Measurements from ENCODE around the gene RHOBTB1. TPM values are rescaled to one million over a fixed set of nuclear protein-coding genes. Genes with fewer than 3 reads are reported as not detected.

RHOBTB1 gene
- total RNA-seq, 1 donor from 2014 or later, result 23.2 TPM

- DNase-seq (ENCODE audit: low read depth), result no peak
These were observed 21.7 kb upstream of the RHOBTB1 start for GRCh38 chr10:60965696-60966095.

- DNase-seq (ENCODE audit: low read depth), result peak; percentile 96
These were observed 20.6 kb upstream of the RHOBTB1 start for GRCh38 chr10:60964257-60965235.

GRCh38 chr10:60963441-60964256 lies 19.7 kb upstream of the RHOBTB1 start:
- DNase-seq (ENCODE audit: low read depth), result peak; percentile 71

- DNase-seq (ENCODE audit: low read depth), result peak; percentile 41
These were observed 19.0 kb upstream of the RHOBTB1 start for GRCh38 chr10:60962946-60963345.

- DNase-seq (ENCODE audit: low read depth), result no peak
These were observed 16.9 kb upstream of the RHOBTB1 start for GRCh38 chr10:60960913-60961312.

GRCh38 chr10:60960031-60960430 lies 16.0 kb upstream of the RHOBTB1 start:
- no peak for DNase-seq (ENCODE audit: low read depth)

GRCh38 chr10:60958892-60959601 lies 15.1 kb upstream of the RHOBTB1 start:
- no peak for DNase-seq (ENCODE audit: low read depth)

GRCh38 chr10:60957667-60958221 lies 13.8 kb upstream of the RHOBTB1 start:
- DNase-seq (ENCODE audit: low read depth), result no peak

GRCh38 chr10:60955957-60956425 lies 12.0 kb upstream of the RHOBTB1 start:
- DNase-seq (ENCODE audit: low read depth), result peak; percentile 81

GRCh38 chr10:60955316-60955715 lies 11.3 kb upstream of the RHOBTB1 start:
- peak; percentile 72 for DNase-seq (ENCODE audit: low read depth)

- DNase-seq (ENCODE audit: low read depth), result no peak
These were observed 10.1 kb upstream of the RHOBTB1 start for GRCh38 chr10:60954035-60954434.

- no peak for DNase-seq (ENCODE audit: low read depth)
These were observed 9.4 kb upstream of the RHOBTB1 start for GRCh38 chr10:60953420-60953819.

GRCh38 chr10:60952846-60953220 lies 8.8 kb upstream of the RHOBTB1 start:
- DNase-seq (ENCODE audit: low read depth), result no peak

GRCh38 chr10:60952067-60952845 lies 8.3 kb upstream of the RHOBTB1 start:
- DNase-seq (ENCODE audit: low read depth), result no peak

- peak; percentile 16 for DNase-seq (ENCODE audit: low read depth)
These were observed 7.3 kb upstream of the RHOBTB1 start for GRCh38 chr10:60951272-60951724.

- DNase-seq (ENCODE audit: low read depth), result no peak
These were observed 6.3 kb upstream of the RHOBTB1 start for GRCh38 chr10:60950300-60950699.

- no peak for DNase-seq (ENCODE audit: low read depth)
These were observed 4.9 kb upstream of the RHOBTB1 start for GRCh38 chr10:60948851-60949250.

GRCh38 chr10:60944910-60945297 lies 919 bp upstream of the RHOBTB1 start:
- no peak for DNase-seq (ENCODE audit: low read depth)

GRCh38 chr10:60943316-60944057 lies 498 bp downstream of the RHOBTB1 start:
- DNase-seq (ENCODE audit: low read depth), result peak; percentile 47

- DNase-seq (ENCODE audit: low read depth), result peak; percentile 26
These were observed 1.1 kb downstream of the RHOBTB1 start for GRCh38 chr10:60942788-60943315.

Data from renal cortical epithelial cell (primary cell).